Activated CD8-positive, alpha-beta T cell treated with anti-CD3 and anti-CD28 coated beads, Interleukin-2, amount 10 ng/mL, durations not matched to agents 7 days and 5 days (primary cell): ENCODE results near the gene FFAR4. TPM values are rescaled to one million over a fixed set of nuclear protein-coding genes. Genes with fewer than 3 reads are reported as not detected.

Source experiments
- ATAC-seq: fragments of 150-1000 bp; cut with Tn5 transposase; one replicate; pipeline ENCODE4 v1.10.0; 2021; ENCODE audit warnings: moderate library complexity
- CTCF ChIA-PET: fragments of 350-600 bp; sonication (Branson Sonifier 250); formaldehyde crosslinking; loops from one replicate; lab custom pipeline; 2021; ENCODE audit warnings: antibody characterized with exemption; lab: Charles Lee
- POLR2A ChIA-PET: fragments of 350-600 bp; sonication (Branson Sonifier 250); formaldehyde crosslinking; loops from one replicate; lab custom pipeline; 2021; ENCODE audit warnings: antibody characterized with exemption; lab: Charles Lee
- DNase-seq: peaks from one replicate; pipeline ENCODE4 v3.0.0-alpha.2; 2020
- H3K27ac Mint-ChIP-seq: one replicate; pipeline ENCODE4 v1.8.0; 2021; ENCODE audit warnings: mild to moderate bottlenecking, mixed read lengths
- H3K27me3 Mint-ChIP-seq: one replicate; pipeline ENCODE4 v1.8.0; 2021; ENCODE audit warnings: low read depth, mixed read lengths
- H3K36me3 Mint-ChIP-seq: one replicate; pipeline ENCODE4 v1.8.0; 2021; ENCODE audit warnings: low read depth, mixed read lengths
- H3K4me1 Mint-ChIP-seq: one replicate; pipeline ENCODE4 v1.8.0; 2021; ENCODE audit warnings: low read depth, mixed read lengths
- H3K4me3 Mint-ChIP-seq: one replicate; pipeline ENCODE4 v1.8.0; 2021; ENCODE audit warnings: mild to moderate bottlenecking, mixed read lengths
- H3K9me3 Mint-ChIP-seq: one replicate; pipeline ENCODE4 v1.8.0; 2022; ENCODE audit warnings: mixed read lengths; ENCODE audit not compliant: insufficient read depth
- total RNA-seq, 2 experiments: library from RNA; stranded (reverse); gene quantifications; one replicate each; pipeline ENCODE4 v1.2.3, GENCODE V29; 2021

The FFAR4 gene
- total RNA-seq, 2 experiments from 2014 or later, result not detected

DNA sequence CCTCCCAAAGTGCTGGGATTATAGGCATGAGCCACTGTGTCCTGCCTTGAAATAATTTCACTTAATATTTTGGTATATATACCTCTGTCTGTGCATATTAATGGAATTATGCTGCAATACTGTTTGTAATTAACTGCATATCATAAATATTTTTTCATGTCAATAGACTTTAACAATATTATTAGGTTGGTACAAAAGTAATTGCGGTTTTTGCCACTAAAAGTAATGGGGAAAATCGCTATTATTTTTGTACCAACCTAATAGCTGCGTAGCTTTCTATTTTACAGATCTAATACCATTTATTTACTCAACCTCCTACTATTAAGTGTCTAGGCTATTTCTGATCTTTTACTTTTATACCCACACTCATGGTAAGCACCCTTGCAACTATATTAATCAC is 42.0 kb downstream of the FFAR4 start:
- no peaks in the 10 kb centered on the region for H3K36me3 Mint-ChIP-seq
- H3K27me3 Mint-ChIP-seq, result peaks cover 16% of the 10 kb centered on the region
- no peak overlapping the region for H3K27ac Mint-ChIP-seq
- H3K9me3 Mint-ChIP-seq, result no peaks in the 10 kb centered on the region
- ChIA-PET CTCF (no interaction called here), POLR2A (no interaction called here)
- ATAC-seq, result no peak
- H3K4me1 Mint-ChIP-seq, result no peaks in the 10 kb centered on the region
- DNase-seq, result no peak
- no peak overlapping the region for H3K4me3 Mint-ChIP-seq

DNA sequence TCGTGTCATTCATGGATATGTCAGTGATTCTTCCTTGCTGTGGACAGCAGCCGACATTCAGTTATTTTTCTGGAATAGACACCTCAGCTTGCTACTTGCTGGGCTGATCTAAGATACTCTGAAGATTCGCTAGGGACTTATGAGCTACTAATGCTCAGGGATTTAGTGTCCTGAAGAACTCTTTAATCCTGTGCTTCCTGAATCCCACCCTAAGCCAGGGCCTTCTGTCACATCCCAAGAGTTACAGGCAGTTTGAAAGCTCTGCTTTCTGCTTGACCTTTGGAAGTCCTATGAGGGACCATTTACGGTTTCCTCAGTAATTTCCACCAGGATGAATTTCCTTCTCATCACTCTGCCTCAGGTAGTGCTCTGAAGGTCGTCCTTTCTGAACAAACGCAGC is 45.8 kb downstream of the FFAR4 start, which contains the start of gene PDE6C:
TSS of gene PDE6C (plus strand) at position 227 of the 400 bp plus-strand sequence. CDS start 189 bp downstream, outside the sequence.
- CTCF ChIA-PET, result no interaction called here

DNA sequence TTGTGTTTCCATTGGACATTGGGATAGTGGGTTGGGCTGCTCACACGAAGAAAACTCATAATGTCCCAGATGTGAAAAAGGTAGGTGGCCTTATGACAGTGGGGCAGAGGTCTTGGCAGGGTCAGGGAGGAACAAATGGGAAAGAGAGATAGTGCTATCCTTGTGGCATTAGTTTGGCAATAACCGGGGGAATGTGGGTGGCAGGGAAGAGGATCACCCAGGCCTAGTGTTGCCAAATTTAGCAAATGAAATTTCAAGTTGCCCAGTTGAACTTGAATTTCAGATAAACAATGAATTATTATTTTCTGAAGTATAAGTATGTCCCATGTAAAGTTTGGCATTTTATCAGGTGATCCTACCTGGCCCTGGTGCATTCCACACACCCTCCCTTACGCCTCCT is 46.7 kb downstream of the FFAR4 start:
- peaks cover 10% of the 10 kb centered on the region for H3K27me3 Mint-ChIP-seq
- CTCF ChIA-PET, result no interaction called here

More for the DNA sequence above, 45.8 kb downstream of the FFAR4 start, which contains the start of gene PDE6C:
- Mint-ChIP-seq H3K27me3 (peaks cover 6% of the 10 kb centered on the region), H3K27ac (no peak within 1 kb of the TSS), H3K9me3 (no peaks in the 10 kb centered on the region), H3K36me3 (no peaks in the 10 kb centered on the region), H3K4me1 (peaks cover 4% of the 10 kb centered on the region), H3K4me3 (no peak within 1 kb of the TSS)
- DNase-seq (no peak), ATAC-seq (no peak)
- POLR2A ChIA-PET, result no interaction called here

DNA sequence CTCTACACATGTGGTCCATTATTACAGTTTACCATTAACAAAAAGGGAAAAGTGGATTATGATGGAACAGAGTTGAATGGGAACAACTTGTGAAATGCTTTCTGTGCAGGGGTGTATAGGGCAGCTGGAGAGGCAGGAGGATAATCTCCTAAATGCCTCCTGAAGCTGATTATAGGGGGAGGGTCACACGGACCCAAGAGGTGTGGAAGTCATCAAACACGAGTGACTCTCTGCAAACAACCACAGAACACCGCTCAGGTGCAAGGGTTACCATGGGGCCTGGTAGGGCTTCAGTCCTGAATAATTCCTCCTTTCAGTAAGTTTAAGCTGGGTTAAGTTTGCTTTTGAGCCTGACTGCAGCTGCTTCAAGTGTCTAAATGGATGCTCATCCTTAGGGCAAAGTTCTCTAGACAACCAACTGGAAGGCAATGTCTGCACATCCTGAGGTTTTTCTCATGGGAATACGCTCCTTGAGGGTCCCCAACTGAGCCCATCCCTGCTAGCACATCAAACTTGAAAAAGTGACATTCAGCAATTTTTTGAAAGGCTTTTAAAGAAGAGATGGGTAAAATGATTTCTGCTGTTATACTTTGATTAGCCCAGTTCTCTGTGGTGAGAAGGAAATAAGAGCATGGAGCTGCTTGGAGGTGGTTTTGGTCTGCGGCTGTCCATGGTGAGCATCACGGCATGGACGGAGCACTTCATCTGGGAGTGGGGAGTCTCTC is 47.8 kb downstream of the FFAR4 start:
- no peak overlapping the region for H3K4me3 Mint-ChIP-seq
- CTCF ChIA-PET, result no interaction called here
- POLR2A ChIA-PET, result interaction anchor here (0.6 kb wide), 1 partner anchor 14 kb away, joined by 3 read pairs; no protein-coding TSS in a partner anchor
- peaks cover 4% of the 10 kb centered on the region for H3K4me1 Mint-ChIP-seq
- DNase-seq, result no peak
- no peak overlapping the region for H3K27ac Mint-ChIP-seq
- peaks cover 7% of the 10 kb centered on the region for H3K27me3 Mint-ChIP-seq
- H3K36me3 Mint-ChIP-seq, result no peaks in the 10 kb centered on the region
- ATAC-seq, result no peak
- H3K9me3 Mint-ChIP-seq, result no peaks in the 10 kb centered on the region

More for the DNA sequence above, 46.7 kb downstream of the FFAR4 start:
- Mint-ChIP-seq H3K36me3 (no peaks in the 10 kb centered on the region), H3K9me3 (no peaks in the 10 kb centered on the region), H3K4me1 (peaks cover 4% of the 10 kb centered on the region), H3K27ac (no peak overlapping the region), H3K4me3 (no peak overlapping the region)
- no peak for DNase-seq
- POLR2A ChIA-PET, result no interaction called here
- ATAC-seq, result no peak

DNA sequence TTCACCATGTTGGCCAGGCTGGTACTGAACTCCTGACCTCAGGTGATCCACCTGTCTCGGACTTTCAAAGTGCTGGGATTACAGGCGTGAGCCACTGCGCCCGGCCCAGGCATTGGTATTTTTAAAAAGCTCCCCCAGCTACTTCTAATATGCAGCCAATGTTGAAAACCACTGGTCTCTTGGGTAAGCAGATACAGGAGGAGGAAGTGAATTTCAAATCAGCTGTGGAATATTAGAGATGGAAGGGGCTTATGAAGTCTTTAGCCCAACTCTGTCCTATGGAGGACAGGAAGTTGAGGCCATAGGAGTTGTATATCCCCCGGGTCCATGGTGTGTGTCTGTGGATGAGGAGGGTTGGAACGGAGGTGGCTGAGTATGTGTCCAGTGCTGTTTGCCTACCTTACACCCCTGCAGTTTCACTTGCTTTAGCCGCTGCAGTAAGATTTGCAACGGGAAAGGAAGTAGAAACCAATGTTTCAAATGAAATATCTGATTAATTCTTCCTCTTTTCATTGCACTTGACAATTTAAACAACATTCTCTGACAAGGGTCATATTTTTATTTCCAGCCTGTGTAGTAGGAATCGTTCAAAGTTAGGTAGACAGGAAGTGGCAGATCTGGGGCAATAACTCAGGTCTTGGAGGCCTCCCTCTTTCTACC is 49.2 kb downstream of the FFAR4 start:
- no peaks in the 10 kb centered on the region for H3K36me3 Mint-ChIP-seq
- no peak overlapping the region for H3K27ac Mint-ChIP-seq
- H3K27me3 Mint-ChIP-seq, result peaks cover 5% of the 10 kb centered on the region
- no peaks in the 10 kb centered on the region for H3K9me3 Mint-ChIP-seq
- no peak overlapping the region for H3K4me3 Mint-ChIP-seq
- no peak for ATAC-seq
- ChIA-PET POLR2A (no interaction called here), CTCF (no interaction called here)
- DNase-seq, result no peak
- H3K4me1 Mint-ChIP-seq, result peaks cover 4% of the 10 kb centered on the region

DNA sequence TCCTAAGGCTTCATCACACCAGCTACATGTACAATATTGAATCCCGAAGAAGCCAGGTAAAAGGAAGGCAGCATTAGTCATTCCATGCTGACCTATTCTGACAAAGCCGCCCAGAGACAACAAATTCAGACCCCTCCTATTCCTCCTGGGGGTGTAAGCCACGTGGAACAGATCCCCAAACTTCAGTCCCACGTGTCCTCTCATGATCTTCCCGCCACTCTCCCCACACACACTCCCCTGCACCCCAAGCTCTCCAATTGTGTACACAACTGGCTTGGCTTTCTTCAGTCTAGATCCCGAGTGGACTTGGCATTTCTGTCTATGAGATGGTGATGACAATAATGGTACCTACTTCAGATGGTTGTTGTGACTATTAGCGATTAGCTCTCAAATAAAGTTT is 54.5 kb downstream of the FFAR4 start:
- Mint-ChIP-seq H3K9me3 (no peaks in the 10 kb centered on the region), H3K4me3 (no peak overlapping the region), H3K27me3 (peaks cover 5% of the 10 kb centered on the region), H3K27ac (no peak overlapping the region), H3K36me3 (no peaks in the 10 kb centered on the region), H3K4me1 (peaks cover 2% of the 10 kb centered on the region)
- no peak for DNase-seq
- ChIA-PET POLR2A (no interaction called here), CTCF (no interaction called here)
- ATAC-seq, result no peak

DNA sequence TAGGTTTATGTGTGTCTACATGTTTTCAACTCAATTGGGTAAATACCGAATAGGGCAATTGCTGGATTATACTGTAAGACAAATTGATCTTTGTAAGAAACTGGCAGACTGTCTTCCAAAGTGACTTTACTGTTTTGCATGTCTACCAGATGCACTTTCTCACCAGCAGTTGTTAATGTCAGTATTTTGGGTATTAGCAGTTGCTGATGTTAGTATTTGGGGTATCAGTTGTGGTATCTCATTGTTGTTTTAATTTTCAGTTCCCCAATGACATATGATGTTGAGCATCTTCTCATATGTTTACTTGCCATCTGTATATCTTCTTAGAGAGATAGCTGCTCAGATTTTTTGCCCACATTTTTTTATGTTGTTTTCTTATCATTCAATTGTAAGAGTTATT is 56.5 kb downstream of the FFAR4 start:
- Mint-ChIP-seq H3K9me3 (no peaks in the 10 kb centered on the region), H3K27me3 (peaks cover 2% of the 10 kb centered on the region), H3K36me3 (no peaks in the 10 kb centered on the region), H3K27ac (no peak overlapping the region), H3K4me3 (no peak overlapping the region), H3K4me1 (no peaks in the 10 kb centered on the region)
- ATAC-seq (no peak), DNase-seq (no peak)
- POLR2A ChIA-PET, result no interaction called here
- CTCF ChIA-PET, result no interaction called here

DNA sequence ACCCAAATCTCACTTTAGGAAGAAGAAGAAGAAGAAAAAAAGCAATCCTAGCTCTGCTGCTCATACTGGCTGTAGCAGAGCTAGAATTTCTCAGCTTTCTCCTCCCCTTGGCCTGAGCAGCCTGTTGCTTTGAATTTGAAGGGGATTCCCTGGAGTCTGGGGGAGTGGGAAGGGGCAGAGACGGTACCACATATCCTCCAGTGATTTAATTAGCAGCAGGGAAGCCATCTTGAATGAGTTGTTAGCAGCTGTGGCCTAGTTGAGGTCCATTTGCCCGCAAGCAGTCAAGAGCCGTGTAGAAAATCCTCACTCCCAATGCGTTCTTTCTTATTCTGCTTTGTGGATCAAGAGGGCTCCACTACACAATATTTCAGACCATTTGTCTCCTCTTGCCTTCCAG is 62.4 kb downstream of the FFAR4 start:
- no peak for DNase-seq
- no peak for ATAC-seq
- CTCF ChIA-PET, result no interaction called here
- POLR2A ChIA-PET, result interaction anchor here (0.7 kb wide), 1 partner anchor 15 kb away, joined by 3 read pairs; no protein-coding TSS in a partner anchor
- H3K27me3 Mint-ChIP-seq, result peaks cover 2% of the 10 kb centered on the region
- no peaks in the 10 kb centered on the region for H3K4me1 Mint-ChIP-seq
- no peak overlapping the region for H3K27ac Mint-ChIP-seq
- no peaks in the 10 kb centered on the region for H3K9me3 Mint-ChIP-seq
- no peaks in the 10 kb centered on the region for H3K36me3 Mint-ChIP-seq
- H3K4me3 Mint-ChIP-seq, result no peak overlapping the region

DNA sequence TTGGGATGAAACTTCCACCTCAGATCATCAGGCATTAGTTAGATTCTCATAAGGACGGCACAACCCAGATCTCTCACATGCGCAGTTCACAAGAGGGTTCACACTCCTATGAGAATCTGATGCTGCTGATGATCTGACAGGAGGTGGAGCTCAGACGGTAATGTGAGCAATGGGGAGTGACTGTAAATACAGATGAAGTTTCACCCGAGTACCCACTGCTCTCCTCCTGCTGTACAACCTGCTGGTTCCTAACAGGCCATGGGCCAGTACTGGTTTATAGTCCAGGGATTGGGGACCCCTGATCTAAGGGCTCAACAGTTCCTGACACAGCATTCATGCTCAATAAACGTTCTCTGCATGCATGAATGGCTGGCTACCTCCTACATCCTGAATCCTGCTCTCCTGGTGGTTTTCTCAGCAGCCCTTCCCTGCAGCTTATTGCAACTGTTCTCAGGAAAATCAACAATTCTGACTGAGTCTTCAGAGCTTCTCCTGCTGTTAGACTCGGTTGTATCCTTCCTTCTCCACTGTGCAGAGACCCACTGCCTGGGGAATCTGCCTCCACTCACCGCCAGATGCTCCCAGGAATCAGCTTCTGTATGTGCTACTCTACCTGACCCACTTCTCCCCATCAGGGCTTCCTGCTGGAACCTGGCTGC is 63.3 kb downstream of the FFAR4 start:
- Mint-ChIP-seq H3K36me3 (no peaks in the 10 kb centered on the region), H3K27me3 (peaks cover 2% of the 10 kb centered on the region), H3K9me3 (no peaks in the 10 kb centered on the region), H3K4me3 (no peak overlapping the region), H3K4me1 (no peaks in the 10 kb centered on the region), H3K27ac (no peak overlapping the region)
- CTCF ChIA-PET, result no interaction called here
- POLR2A ChIA-PET, result no interaction called here
- ATAC-seq (no peak), DNase-seq (no peak)

DNA sequence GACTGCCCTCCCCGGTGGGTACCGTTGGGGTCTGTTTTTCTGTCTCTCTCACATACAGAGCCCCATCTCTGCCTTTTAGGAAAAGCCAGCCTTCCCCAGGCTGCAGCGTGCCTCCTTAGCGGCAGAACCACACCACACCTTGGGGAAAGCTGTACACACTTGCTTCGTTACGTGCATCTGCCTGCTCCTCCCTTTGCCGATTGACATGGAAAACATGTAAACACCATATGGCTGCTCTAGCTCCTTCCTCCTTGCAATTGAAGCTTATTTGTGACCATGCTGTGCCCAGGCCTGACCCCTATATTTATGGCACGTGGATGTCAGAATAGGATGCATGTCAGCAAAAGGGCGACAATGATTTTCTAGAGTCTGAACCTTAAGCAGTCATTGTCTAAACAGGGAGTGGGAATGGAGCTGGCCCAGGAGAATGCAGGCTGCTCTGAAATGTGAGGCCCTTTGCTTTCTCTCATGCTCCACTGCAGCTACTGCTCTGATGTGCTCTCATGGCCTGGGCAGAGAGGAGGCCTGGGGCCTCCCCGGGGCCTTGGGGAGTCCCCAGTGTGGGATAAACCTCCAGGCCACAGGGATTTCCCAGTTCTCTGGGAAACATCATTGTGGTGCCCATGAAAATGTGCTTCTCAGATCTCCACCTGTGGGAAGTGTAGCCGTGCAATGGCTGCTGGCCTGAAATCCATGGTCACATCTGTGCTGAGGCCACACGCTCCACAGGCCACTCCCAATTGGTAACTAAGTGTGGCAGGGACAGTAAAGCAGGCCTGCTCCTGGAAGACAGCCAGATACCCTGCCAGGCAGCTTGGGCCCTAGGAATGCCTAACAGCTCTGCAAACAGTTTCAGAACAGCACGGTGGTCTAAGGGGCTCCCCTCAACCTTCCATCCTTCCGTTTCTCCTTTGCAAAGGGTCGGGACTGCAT is 64.4 kb downstream of the FFAR4 start:
- H3K36me3 Mint-ChIP-seq, result no peaks in the 10 kb centered on the region
- POLR2A ChIA-PET, result no interaction called here
- no peaks in the 10 kb centered on the region for H3K9me3 Mint-ChIP-seq
- DNase-seq (no peak), ATAC-seq (no peak)
- no peak overlapping the region for H3K4me3 Mint-ChIP-seq
- no peaks in the 10 kb centered on the region for H3K4me1 Mint-ChIP-seq
- no peak overlapping the region for H3K27ac Mint-ChIP-seq
- H3K27me3 Mint-ChIP-seq, result peaks cover 2% of the 10 kb centered on the region
- CTCF ChIA-PET, result no interaction called here
